ENCODE data around the gene COL19A1. TPM values are rescaled to one million over a fixed set of nuclear protein-coding genes. Genes with fewer than 3 reads are reported as not detected.

COL19A1 gene
- total RNA-seq, 4 donors from 2014 or later = 0.35 to 5.0 (median 0.62) TPM

- no peak for DNase-seq
- no peak for TF ChIP-seq POLR2A (IDR thresholded peaks at IDR 0.05)
- Histone ChIP-seq H3K27ac (no peak overlapping the region), H3K4me1 (no peaks in the 10 kb centered on the region), H3K9me3 (no peaks in the 10 kb centered on the region), H3K4me3 (no peak overlapping the region), H3K27me3 (no peaks in the 10 kb centered on the region), H3K36me3 (no peaks in the 10 kb centered on the region)
Measured at GRCh38 chr6:70186461-70186860, 320.1 kb downstream of the COL19A1 start.

GRCh38 chr6:70188202-70188601 is 321.8 kb downstream of the COL19A1 start:
- Histone ChIP-seq H3K4me3 (no peak overlapping the region), H3K9me3 (no peaks in the 10 kb centered on the region), H3K27ac (no peak overlapping the region), H3K27me3 (no peaks in the 10 kb centered on the region), H3K36me3 (no peaks in the 10 kb centered on the region), H3K4me1 (no peaks in the 10 kb centered on the region)
- DNase-seq = no peak
- TF ChIP-seq CTCF (IDR thresholded peaks at IDR 0.05) = no peak
- no peak for TF ChIP-seq POLR2A (IDR thresholded peaks at IDR 0.05)

- no peaks in the 10 kb centered on the region for H3K36me3 ChIP-seq
- H3K27ac ChIP-seq = no peak overlapping the region
- H3K9me3 ChIP-seq = no peaks in the 10 kb centered on the region
- no peaks in the 10 kb centered on the region for H3K4me1 ChIP-seq
- H3K4me3 ChIP-seq = no peak overlapping the region
- no peak for DNase-seq
- TF ChIP-seq POLR2A (IDR thresholded peaks at IDR 0.05) (no peak), CTCF (IDR thresholded peaks at IDR 0.05) (no peak)
- H3K27me3 ChIP-seq = no peaks in the 10 kb centered on the region
Measured at GRCh38 chr6:70194421-70194820, 328.1 kb downstream of the COL19A1 start.

GRCh38 chr6:70196531-70196930 is 330.2 kb downstream of the COL19A1 start:
- Histone ChIP-seq H3K27ac (no peak overlapping the region), H3K9me3 (no peaks in the 10 kb centered on the region), H3K4me3 (no peak overlapping the region), H3K4me1 (no peaks in the 10 kb centered on the region), H3K27me3 (no peaks in the 10 kb centered on the region), H3K36me3 (no peaks in the 10 kb centered on the region)
- DNase-seq = no peak
- TF ChIP-seq CTCF (IDR thresholded peaks at IDR 0.05) (no peak), POLR2A (IDR thresholded peaks at IDR 0.05) (no peak)

GRCh38 chr6:70198785-70199184 is 332.4 kb downstream of the COL19A1 start:
- Histone ChIP-seq H3K4me1 (no peaks in the 10 kb centered on the region), H3K27ac (no peak overlapping the region), H3K36me3 (no peaks in the 10 kb centered on the region), H3K27me3 (no peaks in the 10 kb centered on the region), H3K4me3 (no peak overlapping the region), H3K9me3 (no peaks in the 10 kb centered on the region)
- TF ChIP-seq POLR2A (IDR thresholded peaks at IDR 0.05) = no peak
- TF ChIP-seq CTCF (IDR thresholded peaks at IDR 0.05) = no peak
- DNase-seq = no peak

GRCh38 chr6:70208235-70208790 is 342.0 kb downstream of the COL19A1 start:
- Histone ChIP-seq H3K9me3 (no peaks in the 10 kb centered on the region), H3K27me3 (no peaks in the 10 kb centered on the region), H3K4me3 (no peak overlapping the region), H3K27ac (no peak overlapping the region), H3K36me3 (no peaks in the 10 kb centered on the region), H3K4me1 (no peaks in the 10 kb centered on the region)
- no peak for TF ChIP-seq CTCF (IDR thresholded peaks at IDR 0.05)
- no peak for TF ChIP-seq POLR2A (IDR thresholded peaks at IDR 0.05)
- DNase-seq = no peak
